Raji (cell line): ENCODE results near the gene ZSWIM9.

ENCODE experiments used
- POLR2A ChIP-seq: IDR thresholded peaks from 2 replicates; pipeline ENCODE4 v1.6.1; 2011; ENCODE audit warnings: low read depth, low read length, control low read depth; ENCODE audit not compliant: insufficient read depth

ZSWIM9 gene

DNA sequence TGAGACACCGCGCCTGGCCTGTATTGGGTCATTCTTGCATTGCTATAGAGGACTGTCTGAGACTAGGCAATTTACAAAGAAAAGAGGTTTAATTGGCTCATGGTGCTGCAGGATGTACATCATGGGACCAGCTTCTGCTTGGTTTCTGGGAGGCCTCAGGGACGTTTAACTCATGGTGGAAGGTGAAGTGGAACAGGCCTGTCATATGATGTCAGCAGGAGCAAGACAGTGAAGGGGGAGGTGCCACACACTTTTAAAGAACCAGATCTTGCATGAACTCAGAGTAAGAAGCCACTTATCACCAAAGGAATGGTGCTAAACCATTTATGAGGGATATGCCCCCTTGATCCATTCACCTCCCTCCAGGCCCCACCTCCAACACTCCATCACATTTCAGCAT is 66.6 kb downstream of the ZSWIM9 start:
- no peak for TF ChIP-seq POLR2A

- TF ChIP-seq POLR2A = no peak
Measured at GRCh38 chr19:48239120-48239519, 68.6 kb downstream of the ZSWIM9 start.

- no peak for TF ChIP-seq POLR2A
Measured at GRCh38 chr19:48239582-48240141, 69.2 kb downstream of the ZSWIM9 start.

DNA sequence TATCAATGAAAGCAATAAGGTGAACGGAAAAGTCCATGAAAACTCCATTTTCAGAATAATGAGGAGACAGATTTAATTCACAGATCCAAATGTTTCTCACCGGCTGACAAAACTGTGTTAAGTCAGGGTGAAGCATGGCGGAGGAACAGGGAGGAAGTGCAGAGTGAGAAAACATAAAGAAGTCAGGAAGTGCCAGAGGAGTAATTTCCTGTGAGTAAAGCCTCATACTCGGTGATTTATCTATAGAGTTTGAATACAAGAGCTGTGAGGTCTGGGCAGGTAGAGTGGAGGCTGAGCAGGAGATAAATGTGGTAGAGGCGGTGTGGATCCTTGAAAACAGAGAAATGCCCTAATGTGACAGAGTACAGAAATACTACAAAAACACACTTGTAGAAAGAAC is 73.8 kb downstream of the ZSWIM9 start:
- no peak for TF ChIP-seq POLR2A

- TF ChIP-seq POLR2A = no peak
Measured at GRCh38 chr19:48246101-48246500, 75.6 kb downstream of the ZSWIM9 start.

- TF ChIP-seq POLR2A = no peak
Measured at GRCh38 chr19:48247212-48247611, 76.7 kb downstream of the ZSWIM9 start.
